ENCODE data around the gene NOXA1.

NOXA1 gene

DNA sequence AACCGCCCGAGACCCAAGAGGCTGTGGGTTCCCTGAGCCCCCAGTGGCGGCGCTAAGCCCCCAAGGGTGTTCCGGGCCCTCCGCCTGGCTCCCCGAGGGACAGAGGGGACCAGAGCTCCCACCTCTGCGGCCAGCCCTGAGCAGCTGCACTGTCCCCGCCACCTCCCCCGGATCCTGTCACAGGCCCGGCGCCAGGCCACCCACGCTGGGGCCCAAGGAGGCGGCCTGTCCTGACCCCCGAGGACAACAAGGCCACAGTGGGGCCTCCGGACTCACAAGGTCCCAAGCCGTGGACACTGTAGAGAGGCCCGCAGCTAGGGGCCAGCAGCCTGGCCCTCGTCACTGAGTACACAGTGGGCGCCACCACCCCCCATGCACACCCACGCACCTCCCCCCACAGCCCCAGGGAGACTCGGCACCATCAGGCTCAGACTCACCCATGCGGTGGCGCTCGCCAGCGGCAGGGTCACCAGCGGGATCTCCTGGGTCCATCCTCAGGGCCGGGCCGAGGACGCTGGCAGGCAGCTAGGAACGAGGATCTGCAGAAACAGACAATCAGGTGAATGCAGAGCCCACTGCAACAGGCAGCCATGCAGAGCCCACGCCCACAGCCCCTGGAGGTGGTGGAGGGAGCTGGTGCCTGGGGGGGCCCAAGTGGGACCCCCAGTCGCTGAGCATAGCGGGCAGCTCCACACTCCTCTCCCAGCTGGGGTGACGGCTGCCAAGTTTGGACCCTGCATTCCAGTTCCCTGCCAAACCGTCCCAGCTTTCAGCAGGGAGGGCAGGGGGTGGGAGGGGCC, 28.1 kb upstream of the NOXA1 start:
- CTCF ChIA-PET: interaction anchor here (1.9 kb wide), 1 partner anchor 9 kb away, joined by 4 read pairs; no protein-coding TSS in a partner anchor
- peaks cover 6% of the 10 kb centered on the region for H3K4me1 Mint-ChIP-seq
- no peaks in the 10 kb centered on the region for H3K27me3 Mint-ChIP-seq
- H3K27ac Mint-ChIP-seq: no peak overlapping the region
- H3K36me3 Mint-ChIP-seq: peaks cover 1% of the 10 kb centered on the region
- no peak for DNase-seq
- no peaks in the 10 kb centered on the region for H3K9me3 Mint-ChIP-seq
- no peak overlapping the region for H3K4me3 Mint-ChIP-seq

DNA sequence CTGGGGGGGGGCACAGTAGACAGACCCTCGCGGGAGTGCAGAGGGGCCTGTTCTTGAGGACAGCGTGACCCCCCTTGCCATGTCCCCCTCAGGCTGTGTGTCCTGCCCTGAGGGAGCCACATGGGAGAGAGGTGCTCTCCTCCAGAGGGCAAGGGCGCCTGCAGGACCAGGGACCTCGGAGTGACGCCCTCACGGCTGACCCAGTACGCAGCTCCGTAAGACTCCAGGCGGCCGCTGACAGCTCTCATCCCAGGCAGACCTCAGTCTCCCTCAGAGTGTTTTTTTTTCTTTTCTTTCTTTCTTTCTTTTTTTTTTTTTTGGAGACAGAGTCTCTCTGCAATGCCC, 27.6 kb upstream of the NOXA1 start:
- no peak for DNase-seq
- peaks cover 1% of the 10 kb centered on the region for H3K36me3 Mint-ChIP-seq
- H3K27ac Mint-ChIP-seq: no peak overlapping the region
- no peak overlapping the region for H3K4me3 Mint-ChIP-seq
- CTCF ChIA-PET: interaction anchor here (1.9 kb wide), 1 partner anchor 9 kb away, joined by 4 read pairs; no protein-coding TSS in a partner anchor
- peaks cover 3% of the 10 kb centered on the region for H3K4me1 Mint-ChIP-seq
- no peaks in the 10 kb centered on the region for H3K27me3 Mint-ChIP-seq
- no peaks in the 10 kb centered on the region for H3K9me3 Mint-ChIP-seq

DNA sequence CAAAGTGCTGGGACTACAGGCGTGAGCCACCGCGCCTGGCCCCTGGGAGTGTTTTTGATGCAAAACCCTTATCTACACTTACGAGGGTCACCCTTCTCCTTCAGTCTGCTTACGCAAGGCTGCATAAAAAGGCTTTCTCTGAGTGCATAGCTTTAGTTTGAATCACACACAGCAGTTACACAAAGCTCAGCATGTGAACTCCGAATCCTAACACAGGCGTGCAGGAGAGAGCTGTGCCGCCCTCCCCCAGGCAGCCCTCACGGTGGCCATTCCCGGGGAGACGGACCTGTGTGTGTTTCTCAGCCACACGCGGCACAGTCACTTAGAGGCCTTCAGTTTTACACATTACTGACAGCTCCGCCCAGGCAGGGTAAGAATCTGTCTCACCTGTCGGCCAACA, 27.0 kb upstream of the NOXA1 start:
- CTCF ChIA-PET: interaction anchor here (1.9 kb wide), 1 partner anchor 8 kb away, joined by 4 read pairs; no protein-coding TSS in a partner anchor
- H3K4me3 Mint-ChIP-seq: no peak overlapping the region
- peaks cover 3% of the 10 kb centered on the region for H3K4me1 Mint-ChIP-seq
- peaks cover 1% of the 10 kb centered on the region for H3K36me3 Mint-ChIP-seq
- no peaks in the 10 kb centered on the region for H3K9me3 Mint-ChIP-seq
- H3K27me3 Mint-ChIP-seq: no peaks in the 10 kb centered on the region
- H3K27ac Mint-ChIP-seq: no peak overlapping the region
- DNase-seq: no peak

DNA sequence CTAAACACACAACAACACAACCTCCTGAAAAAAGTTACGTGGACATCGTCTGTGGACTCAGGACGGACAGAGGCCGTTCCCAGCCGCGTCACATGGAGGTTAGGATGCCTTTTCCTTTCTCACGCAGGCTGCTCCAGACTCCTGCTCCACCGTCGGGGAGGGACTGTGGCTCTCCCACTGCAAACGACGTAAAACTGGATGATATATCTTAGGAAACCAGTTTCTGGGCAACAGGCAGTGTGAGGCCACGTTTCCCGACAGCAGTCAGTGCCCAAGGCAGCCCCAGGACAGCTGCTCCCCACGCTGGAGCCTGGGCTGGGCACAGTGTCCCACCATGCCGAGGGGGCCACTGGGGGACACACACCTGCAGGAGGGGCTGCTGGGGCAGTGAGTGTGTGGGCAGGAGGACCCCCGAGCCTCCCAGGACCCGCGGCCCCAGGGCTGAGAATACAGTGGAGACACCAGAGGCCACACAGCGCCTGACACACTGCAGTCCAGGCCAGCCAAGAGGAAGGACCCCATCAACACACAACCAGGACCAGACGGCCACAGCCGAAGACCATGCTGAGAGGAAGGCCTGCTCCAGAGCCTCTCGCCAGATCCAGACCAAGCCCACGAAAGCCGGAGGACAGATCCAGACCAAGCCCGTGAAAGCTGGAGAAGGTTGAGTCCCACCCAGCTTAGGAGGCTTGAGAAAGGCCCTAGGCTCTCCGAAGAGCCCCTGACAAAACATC, 26.4 kb upstream of the NOXA1 start:
- Mint-ChIP-seq H3K4me1 (peaks cover 3% of the 10 kb centered on the region), H3K36me3 (peaks cover 1% of the 10 kb centered on the region), H3K9me3 (no peaks in the 10 kb centered on the region), H3K4me3 (no peak overlapping the region), H3K27ac (no peak overlapping the region), H3K27me3 (no peaks in the 10 kb centered on the region)
- no peak for DNase-seq
- CTCF ChIA-PET: no interaction called here

DNA sequence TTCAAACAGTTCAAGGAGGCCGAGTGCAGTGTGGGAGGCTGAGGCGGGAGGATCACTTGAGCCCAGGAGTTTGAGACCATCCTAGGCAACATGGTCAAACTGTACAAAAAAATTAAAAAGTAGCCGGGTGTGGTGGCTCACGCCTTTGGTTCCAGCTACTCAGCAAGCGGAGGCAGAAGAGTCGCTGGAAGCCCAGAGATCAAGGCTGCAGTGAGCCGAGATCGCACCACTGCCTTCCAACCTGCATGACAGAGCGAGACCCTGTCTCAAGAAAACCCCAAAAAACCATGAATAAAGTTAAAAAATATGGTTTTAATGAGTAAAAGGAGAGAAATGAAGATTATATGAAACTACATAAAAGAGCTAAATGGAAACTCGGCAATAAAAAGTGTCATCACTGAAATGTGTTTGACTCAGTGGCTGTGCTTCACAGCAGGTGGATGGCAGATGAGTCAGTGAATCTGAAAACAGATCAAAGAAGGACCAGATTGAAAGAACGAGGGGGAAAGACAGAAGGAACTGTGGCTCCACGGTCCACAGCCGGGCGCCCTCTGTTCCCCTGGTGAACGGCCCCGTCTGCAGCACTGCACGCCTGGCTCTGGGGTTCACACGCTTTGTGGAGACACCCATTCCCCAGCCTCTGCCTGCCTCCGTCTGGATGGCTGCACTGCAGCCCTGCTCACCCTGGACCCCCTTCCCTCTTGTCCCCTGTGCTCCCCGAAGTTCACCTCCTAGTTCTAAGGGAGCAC, 25.3 kb upstream of the NOXA1 start:
- Mint-ChIP-seq H3K9me3 (peaks cover 4% of the 10 kb centered on the region), H3K36me3 (peaks cover 8% of the 10 kb centered on the region), H3K4me3 (no peak overlapping the region), H3K4me1 (peaks cover 5% of the 10 kb centered on the region), H3K27ac (no peak overlapping the region), H3K27me3 (no peaks in the 10 kb centered on the region)
- CTCF ChIA-PET: no interaction called here
- DNase-seq: no peak

DNA sequence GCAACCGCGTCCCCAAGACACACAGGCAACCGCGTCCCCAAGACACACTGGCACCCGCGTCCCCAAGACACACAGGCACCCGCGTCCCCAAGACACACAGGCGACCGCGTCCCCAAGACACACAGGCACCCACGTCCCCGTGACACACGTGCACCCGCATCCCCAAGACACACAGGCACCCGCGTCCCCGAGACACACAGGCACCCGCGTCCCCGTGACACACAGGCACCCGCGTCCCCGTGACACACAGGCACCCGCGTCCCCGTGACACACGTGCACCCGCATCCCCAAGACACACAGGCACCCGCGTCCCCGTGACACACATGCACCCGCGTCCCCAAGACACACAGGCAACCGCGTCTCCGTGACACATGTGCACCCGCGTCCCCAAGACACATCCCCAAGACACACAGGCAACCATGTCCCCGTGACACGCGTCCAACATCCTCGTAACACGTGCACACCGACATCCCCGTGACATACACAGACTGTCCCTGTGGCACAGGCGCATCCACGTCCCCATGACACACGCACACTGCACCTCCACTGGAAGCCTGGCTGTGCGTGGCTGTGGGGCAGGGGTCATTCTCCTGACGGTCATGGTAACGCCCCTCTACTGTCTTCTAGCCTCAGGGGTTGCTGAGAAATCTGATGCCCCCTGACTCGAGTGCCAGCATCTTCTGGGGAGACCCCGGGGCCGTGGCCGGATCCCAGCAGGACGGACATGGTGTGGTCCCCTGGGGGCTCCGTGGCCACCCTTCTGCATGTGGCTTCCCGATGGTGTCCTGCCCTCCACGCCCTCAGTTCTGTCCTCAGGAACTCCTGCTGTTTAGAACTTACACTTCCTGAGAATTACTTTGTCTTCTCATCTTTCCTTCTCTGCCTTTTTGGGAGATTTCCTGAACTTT, 24.4 kb upstream of the NOXA1 start:
- CTCF ChIA-PET: no interaction called here
- H3K27me3 Mint-ChIP-seq: no peaks in the 10 kb centered on the region
- H3K27ac Mint-ChIP-seq: no peak overlapping the region
- no peak for DNase-seq
- H3K4me1 Mint-ChIP-seq: peaks cover 5% of the 10 kb centered on the region
- peaks cover 8% of the 10 kb centered on the region for H3K36me3 Mint-ChIP-seq
- no peak overlapping the region for H3K4me3 Mint-ChIP-seq
- peaks cover 4% of the 10 kb centered on the region for H3K9me3 Mint-ChIP-seq

DNA sequence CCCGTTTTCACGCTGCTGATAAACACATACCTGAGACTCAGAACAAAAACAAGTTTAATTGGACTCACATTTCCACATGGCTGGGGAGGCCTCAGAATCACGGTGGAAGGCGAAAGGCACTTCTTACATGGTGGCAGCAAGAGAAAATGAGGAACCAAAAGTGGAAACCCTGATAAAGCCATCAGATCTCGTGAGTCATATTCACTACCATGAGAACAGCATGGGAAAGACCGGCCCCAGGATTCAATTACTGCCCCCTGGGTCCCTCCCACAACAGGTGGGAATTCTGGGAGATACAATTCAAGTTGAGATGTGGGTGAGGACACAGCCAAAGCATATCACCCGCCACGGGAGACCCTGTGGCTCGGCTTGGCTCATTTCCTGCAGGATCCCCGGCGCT, 20.4 kb upstream of the NOXA1 start:
- peaks cover 19% of the 10 kb centered on the region for H3K27me3 Mint-ChIP-seq
- H3K4me1 Mint-ChIP-seq: peaks cover 3% of the 10 kb centered on the region
- no peak overlapping the region for H3K27ac Mint-ChIP-seq
- peaks cover 8% of the 10 kb centered on the region for H3K36me3 Mint-ChIP-seq
- DNase-seq: no peak
- CTCF ChIA-PET: no interaction called here
- peaks cover 4% of the 10 kb centered on the region for H3K9me3 Mint-ChIP-seq
- H3K4me3 Mint-ChIP-seq: no peak overlapping the region

DNA sequence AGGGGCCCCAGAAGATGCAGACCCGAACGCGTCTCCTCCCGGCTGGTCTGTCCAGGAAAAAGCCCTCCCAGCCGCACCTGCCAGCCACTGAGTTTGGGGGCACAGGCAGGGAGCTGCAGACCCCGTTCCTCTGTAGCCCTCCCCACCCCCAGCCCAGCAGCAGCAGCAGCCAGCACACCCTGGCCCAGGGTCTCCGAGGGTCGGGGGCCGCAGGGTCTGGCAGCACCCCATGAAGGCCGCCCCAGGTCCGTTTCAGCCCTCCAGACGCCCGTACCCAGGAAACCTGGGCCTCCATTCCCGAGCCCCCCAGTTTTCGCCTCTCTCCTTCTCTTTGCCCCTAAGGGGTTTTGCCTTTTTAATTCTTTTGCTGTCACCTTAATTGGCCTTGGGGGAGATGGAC, 19.9 kb upstream of the NOXA1 start:
- H3K4me3 Mint-ChIP-seq: no peak overlapping the region
- CTCF ChIA-PET: no interaction called here
- peaks cover 23% of the 10 kb centered on the region for H3K27me3 Mint-ChIP-seq
- H3K4me1 Mint-ChIP-seq: peaks cover 3% of the 10 kb centered on the region
- H3K27ac Mint-ChIP-seq: no peak overlapping the region
- no peak for DNase-seq
- H3K36me3 Mint-ChIP-seq: peaks cover 7% of the 10 kb centered on the region
- H3K9me3 Mint-ChIP-seq: peaks cover 4% of the 10 kb centered on the region

DNA sequence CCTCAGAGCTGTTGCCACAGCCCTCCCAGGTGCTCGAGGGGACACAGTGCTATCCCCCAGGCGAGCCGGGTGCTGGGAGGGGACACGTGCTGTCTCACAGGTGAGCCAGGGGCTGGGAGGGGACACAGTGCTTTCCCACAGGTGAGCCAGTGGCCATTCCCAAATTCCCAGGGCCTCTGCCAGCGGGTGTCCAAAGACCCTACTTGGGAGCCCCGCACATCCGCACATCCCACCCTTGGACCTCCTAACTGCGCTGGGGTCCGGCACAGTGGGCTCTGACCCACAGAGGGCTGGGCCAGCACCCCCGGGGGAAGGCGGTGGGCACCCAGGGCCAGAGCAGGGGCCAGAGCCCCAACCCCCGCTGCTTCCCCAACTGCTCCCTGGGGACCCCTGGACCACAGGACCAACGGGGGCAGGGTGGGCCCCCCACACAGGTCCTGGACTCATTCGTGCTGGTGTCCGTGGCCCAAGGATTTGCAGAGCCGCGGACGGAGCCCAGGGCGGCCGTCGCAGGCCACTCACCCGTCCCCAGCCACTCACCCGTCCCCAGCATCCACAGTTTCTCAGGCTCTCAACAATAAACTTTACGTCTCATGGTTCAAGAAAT, 18.1 kb upstream of the NOXA1 start:
- Mint-ChIP-seq H3K4me3 (no peak overlapping the region), H3K36me3 (peaks cover 7% of the 10 kb centered on the region), H3K27me3 (peaks cover 35% of the 10 kb centered on the region), H3K27ac (no peak overlapping the region), H3K9me3 (peaks cover 4% of the 10 kb centered on the region), H3K4me1 (peaks cover 3% of the 10 kb centered on the region)
- CTCF ChIA-PET: interaction anchor here (1.2 to 2.5 kb wide), 2 partner anchors 10 to 118 kb away, joined by 4 to 8 read pairs; no protein-coding TSS in a partner anchor
- DNase-seq: no peak

DNA sequence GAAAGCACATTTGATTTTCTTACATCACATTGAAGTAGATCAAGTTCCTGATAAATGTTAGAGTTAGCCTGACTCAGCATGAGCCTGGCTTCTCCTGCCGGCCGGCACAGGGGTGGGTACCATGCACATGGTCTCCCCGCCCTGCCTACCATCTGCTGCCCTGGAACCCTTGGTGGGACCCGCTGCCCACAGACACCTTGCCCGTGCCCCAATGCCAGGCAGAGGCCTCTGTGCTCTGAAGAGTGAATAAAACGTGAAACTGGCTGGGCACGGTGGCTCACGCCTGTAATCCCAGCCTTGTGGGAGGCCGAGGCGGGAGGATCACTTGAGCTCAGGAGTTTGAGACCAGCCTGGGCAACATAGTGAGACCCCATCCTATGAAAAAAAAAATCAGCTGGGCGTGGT, 17.5 kb upstream of the NOXA1 start:
- peaks cover 40% of the 10 kb centered on the region for H3K27me3 Mint-ChIP-seq
- CTCF ChIA-PET: interaction anchor here (2.5 kb wide), 1 partner anchor 119 kb away, joined by 8 read pairs; no protein-coding TSS in a partner anchor
- peaks cover 4% of the 10 kb centered on the region for H3K9me3 Mint-ChIP-seq
- no peak overlapping the region for H3K4me3 Mint-ChIP-seq
- H3K4me1 Mint-ChIP-seq: peaks cover 5% of the 10 kb centered on the region
- DNase-seq: no peak
- peaks cover 7% of the 10 kb centered on the region for H3K36me3 Mint-ChIP-seq
- H3K27ac Mint-ChIP-seq: no peak overlapping the region

DNA sequence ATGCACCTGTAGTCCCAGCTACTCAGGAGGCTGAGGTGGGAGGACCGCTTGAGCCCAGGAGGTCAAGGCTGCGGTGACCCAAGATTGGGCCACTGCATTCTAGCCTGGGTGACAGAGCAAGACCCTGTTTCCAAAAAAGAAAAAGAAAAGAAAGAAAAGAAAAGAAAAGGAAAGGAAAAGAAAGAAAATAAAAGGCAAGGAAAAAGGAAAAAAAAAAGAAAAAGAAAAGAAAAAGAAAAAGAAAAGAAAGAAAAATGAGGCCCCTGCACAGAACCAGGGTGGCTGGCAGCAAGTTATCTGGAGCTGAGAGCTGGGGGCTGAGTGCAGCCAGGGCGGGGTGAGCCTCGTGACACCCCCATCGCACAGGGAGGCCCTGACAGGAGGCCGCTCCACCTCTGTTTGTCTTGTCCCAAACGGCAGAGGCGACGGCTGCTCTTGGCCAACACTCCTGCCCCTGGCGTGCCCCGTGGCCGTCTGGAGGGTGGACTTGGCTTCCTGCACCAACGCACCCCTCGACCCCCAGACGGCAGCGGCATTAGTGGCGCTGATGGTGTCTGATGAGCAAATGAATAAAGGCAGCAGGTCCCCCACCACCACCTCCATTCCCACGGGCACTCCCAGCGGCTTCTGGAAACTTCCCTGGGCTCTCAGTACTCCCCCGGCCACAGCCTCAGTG, 17.0 kb upstream of the NOXA1 start:
- Mint-ChIP-seq H3K36me3 (peaks cover 7% of the 10 kb centered on the region), H3K27ac (no peak overlapping the region), H3K4me1 (peaks cover 5% of the 10 kb centered on the region), H3K4me3 (no peak overlapping the region), H3K9me3 (peaks cover 4% of the 10 kb centered on the region), H3K27me3 (peaks cover 45% of the 10 kb centered on the region)
- CTCF ChIA-PET: interaction anchor here (2.5 kb wide), 1 partner anchor 119 kb away, joined by 8 read pairs; no protein-coding TSS in a partner anchor
- DNase-seq: no peak

DNA sequence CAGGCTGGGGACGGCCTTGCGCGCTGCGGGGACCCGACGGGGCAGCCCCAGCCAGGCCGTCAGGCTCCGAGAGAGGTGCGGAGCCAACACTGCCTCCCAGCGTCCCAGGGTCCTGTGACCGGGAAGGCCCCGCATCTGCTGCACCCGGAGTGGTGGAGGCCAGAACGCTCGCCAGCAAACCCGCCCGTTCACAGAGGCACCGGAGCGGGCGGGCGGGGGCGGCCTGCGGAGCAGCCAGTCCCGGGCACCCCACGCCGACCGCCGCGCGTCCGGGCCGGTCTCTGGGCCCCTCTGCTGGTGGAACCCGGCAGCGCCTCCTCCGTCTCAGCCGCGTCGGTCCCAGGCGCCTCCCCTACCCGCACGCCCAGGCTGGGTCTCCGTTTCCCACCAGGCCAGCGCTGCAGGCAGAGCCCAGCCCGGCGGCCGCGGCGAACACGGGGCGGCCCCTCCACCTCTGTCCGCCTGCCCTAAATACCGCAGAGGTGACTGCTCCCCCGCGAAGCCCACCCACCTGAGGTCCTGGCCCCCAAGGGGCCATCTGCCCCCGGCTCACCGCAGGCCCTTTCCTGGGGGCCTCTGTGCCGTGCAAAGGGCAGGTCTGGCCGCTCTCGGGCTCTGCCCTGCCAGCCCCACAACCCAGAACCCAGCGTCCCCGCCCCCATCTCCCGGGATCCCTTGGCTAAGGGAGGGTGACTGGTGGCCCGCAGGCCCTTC, 16.2 kb upstream of the NOXA1 start:
- no peak overlapping the region for H3K4me3 Mint-ChIP-seq
- H3K36me3 Mint-ChIP-seq: peaks cover 7% of the 10 kb centered on the region
- peaks cover 47% of the 10 kb centered on the region for H3K27me3 Mint-ChIP-seq
- H3K27ac Mint-ChIP-seq: no peak overlapping the region
- peaks cover 5% of the 10 kb centered on the region for H3K4me1 Mint-ChIP-seq
- DNase-seq: peak; percentile 80
- CTCF ChIA-PET: no interaction called here
- peaks cover 4% of the 10 kb centered on the region for H3K9me3 Mint-ChIP-seq
